ENCODE measurements around the gene MRPS25. TPM values are rescaled to one million over a fixed set of nuclear protein-coding genes. Genes with fewer than 3 reads are reported as not detected.

The MRPS25 gene
- total and polyA plus RNA-seq, 9 of the 15 experiments (the other 6 are each of a cell fraction or from before 2014, with no cell fraction given): 34.3 to 129 (median 78.2) TPM

- TF ChIP-seq ID3 (CRISPR knock-in tag; IDR thresholded peaks at IDR 0.05): no peak
- no peak for TF ChIP-seq ID3 (tag; IDR thresholded peaks at IDR 0.05)
- peak; percentile 60; the same call in 1 of the 2 replicates for TF ChIP-seq MAFK (IDR thresholded peaks at IDR 0.05; ENCODE audit: low read length)
- TF ChIP-seq, protein P1, sequence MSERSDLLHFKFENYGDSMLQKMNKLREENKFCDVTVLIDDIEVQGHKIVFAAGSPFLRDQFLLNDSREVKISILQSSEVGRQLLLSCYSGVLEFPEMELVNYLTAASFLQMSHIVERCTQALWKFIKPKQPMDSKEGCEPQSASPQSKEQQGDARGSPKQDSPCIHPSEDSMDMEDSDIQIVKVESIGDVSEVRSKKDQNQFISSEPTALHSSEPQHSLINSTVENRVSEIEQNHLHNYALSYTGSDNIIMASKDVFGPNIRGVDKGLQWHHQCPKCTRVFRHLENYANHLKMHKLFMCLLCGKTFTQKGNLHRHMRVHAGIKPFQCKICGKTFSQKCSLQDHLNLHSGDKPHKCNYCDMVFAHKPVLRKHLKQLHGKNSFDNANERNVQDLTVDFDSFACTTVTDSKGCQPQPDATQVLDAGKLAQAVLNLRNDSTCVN (CRISPR knock-in tag; IDR thresholded peaks at IDR 0.05): no peak
- TF ChIP-seq, protein P2, sequence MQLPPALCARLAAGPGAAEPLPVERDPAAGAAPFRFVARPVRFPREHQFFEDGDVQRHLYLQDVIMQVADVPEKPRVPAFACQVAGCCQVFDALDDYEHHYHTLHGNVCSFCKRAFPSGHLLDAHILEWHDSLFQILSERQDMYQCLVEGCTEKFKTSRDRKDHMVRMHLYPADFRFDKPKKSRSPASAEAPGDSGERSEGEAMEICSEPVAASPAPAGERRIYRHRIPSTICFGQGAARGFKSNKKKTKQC (CRISPR knock-in tag; IDR thresholded peaks at IDR 0.05): no peak
- no peak for TF ChIP-seq HDAC6 (IDR thresholded peaks at IDR 0.05; ENCODE audit: low read depth, low read length)
- no peak for TF ChIP-seq XRCC4 (IDR thresholded peaks at IDR 0.05; ENCODE audit: extremely low read depth, insufficient read depth, insufficient read length)
- no peak for TF ChIP-seq PKNOX1 (IDR thresholded peaks at IDR 0.05)
- 0 out of 2 replicates have a peak, but pooled peaks have one; percentile 67 for TF ChIP-seq POLR2AphosphoS2 (IDR thresholded peaks at IDR 0.05; ENCODE audit: low read length)
- no peak for TF ChIP-seq ETV6 (IDR thresholded peaks at IDR 0.05; ENCODE audit: borderline replicate concordance in 1 of 2, low read depth in 2 of 2, low read length in 1 of 2)
- TF ChIP-seq ETV6 (CRISPR knock-in tag; IDR thresholded peaks at IDR 0.05; ENCODE audit: borderline replicate concordance): no peak
- peak; percentile 23; the same call in 1 of the 2 replicates for TF ChIP-seq POLR2A (conservative IDR thresholded peaks at IDR 0.05)
- TF ChIP-seq ZNF384 (IDR thresholded peaks at IDR 0.05; ENCODE audit: low read depth, low read length): no peak
- TF ChIP-seq GABPA (tag; conservative IDR thresholded peaks at IDR 0.05; ENCODE audit: low read depth): no peak
- TF ChIP-seq ATF7 (IDR thresholded peaks at IDR 0.05): no peak
- no peak for TF ChIP-seq GABPB1 (CRISPR knock-in tag; IDR thresholded peaks at IDR 0.05)
- TF ChIP-seq, protein P3, sequence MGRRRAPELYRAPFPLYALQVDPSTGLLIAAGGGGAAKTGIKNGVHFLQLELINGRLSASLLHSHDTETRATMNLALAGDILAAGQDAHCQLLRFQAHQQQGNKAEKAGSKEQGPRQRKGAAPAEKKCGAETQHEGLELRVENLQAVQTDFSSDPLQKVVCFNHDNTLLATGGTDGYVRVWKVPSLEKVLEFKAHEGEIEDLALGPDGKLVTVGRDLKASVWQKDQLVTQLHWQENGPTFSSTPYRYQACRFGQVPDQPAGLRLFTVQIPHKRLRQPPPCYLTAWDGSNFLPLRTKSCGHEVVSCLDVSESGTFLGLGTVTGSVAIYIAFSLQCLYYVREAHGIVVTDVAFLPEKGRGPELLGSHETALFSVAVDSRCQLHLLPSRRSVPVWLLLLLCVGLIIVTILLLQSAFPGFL (CRISPR knock-in tag; IDR thresholded peaks at IDR 0.05): no peak
- TF ChIP-seq HDAC3 (IDR thresholded peaks at IDR 0.05; ENCODE audit: borderline replicate concordance, partially characterized antibody): no peak
- no peak for TF ChIP-seq MED1 (CRISPR knock-in tag; IDR thresholded peaks at IDR 0.05; ENCODE audit: borderline replicate concordance)
- TF ChIP-seq XRCC5 (IDR thresholded peaks at IDR 0.05; ENCODE audit: low read depth, low read length): no peak
Measured at GRCh38 chr3:15043408-15044171, 21.5 kb downstream of the MRPS25 start (continued).

Measured in K562 (cell line).